HG03565 (cell line): Measurements from ENCODE around the gene RXRA.

Experiments used
- ATAC-seq: cut with Tn5 transposase; IDR thresholded peaks from one replicate; pipeline ENCODE4 v1.9.1; 2021; ENCODE audit warnings: mild to moderate bottlenecking, moderate library complexity; ENCODE audit not compliant: unreplicated experiment

The RXRA gene

DNA sequence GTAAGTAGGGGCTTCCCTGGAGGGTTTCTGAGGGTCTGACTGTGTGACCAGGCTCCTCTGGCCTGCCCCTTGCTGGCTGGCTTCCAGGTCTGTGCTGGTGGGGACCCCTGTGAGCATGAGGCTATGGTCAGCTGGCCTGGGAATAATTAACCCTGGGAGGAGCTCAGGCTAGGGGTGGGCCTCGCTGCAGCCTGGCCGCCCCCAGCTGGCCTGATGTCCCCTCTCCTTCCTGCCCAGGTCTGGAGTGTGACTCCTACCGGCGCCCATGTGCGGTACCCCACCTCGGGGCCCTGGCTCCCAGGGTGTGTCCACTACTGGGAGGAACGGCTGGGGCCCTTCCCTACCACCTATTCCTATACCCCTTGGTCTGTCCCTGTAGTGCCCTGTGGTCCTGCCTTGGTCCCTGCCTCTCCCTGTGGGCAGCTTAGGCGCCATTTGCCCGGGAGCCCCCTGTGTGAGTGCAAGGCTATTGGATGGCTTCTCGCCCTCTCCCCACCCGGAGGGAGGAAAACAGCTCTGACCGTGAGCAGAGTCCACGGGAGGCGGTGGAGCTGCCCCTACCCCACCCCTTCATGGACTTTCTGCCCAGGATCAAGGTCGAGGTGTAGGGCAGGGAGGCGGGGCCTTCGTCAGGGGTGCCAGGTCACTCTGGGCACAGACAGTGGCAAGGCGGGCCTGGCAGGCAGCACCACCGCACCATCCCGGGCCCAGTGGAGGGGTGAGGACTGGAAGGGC is 9.4 kb downstream of the RXRA start:
- ATAC-seq, result no peak

DNA sequence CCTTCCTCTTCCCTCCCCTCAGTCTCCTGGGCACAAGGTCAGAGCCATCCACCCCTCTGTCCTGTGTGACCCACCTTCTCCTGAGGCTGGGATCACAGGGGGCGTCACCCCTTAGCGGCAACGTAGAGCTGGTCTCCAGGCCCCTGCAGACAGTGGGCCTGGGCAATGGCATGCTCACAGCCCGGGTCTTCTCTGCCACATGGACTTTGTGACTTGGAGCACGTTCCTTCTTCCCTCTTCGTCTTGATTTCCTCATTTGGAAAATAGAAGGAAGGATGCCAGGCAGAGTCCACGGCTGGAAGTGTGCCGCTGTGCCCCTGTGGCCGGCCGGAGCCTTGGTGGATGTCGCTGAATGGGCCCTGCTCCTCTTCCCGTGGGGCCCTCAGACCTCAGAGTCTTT is 10.0 kb downstream of the RXRA start:
- no peak for ATAC-seq

DNA sequence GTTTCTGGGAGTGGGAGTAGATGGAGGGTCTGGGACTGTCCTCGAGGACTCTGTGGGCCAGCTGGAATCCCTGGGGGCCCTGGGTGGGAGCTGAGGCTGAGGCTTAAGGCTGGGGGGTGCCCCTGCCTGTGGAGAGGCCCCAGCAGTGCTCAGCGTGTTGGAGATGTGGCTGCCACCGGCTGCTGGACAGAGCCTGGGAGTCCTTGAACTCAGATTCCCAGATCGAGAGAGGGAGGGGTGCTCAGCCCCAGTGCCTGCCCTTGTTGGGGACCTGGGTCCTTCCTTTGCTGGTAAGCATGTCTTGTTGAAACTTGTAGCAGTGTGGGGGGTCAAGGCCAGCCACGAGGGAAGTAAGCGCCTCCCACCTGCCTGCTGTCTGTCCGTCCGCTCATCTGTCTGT is 10.7 kb downstream of the RXRA start:
- no peak for ATAC-seq

DNA sequence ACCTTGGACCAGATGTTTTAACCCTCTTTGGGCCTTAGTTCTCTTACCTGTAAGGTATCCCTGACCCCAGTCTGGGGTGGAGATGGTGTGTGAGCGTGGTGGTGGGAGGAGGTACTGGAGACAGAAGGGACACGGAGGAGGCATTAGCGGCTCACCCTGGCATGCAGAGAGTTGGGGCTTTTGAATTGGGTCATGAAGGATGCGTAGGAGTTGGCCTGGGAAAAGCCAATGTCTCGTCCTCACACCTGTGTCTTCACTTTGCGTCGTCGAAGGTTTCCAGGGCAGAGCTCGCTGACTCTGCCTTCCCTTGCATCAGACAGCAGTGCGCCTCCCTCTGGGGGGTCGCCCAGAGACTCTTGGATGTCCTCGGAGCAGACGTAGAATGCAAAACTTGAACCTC is 11.2 kb downstream of the RXRA start:
- no peak for ATAC-seq

DNA sequence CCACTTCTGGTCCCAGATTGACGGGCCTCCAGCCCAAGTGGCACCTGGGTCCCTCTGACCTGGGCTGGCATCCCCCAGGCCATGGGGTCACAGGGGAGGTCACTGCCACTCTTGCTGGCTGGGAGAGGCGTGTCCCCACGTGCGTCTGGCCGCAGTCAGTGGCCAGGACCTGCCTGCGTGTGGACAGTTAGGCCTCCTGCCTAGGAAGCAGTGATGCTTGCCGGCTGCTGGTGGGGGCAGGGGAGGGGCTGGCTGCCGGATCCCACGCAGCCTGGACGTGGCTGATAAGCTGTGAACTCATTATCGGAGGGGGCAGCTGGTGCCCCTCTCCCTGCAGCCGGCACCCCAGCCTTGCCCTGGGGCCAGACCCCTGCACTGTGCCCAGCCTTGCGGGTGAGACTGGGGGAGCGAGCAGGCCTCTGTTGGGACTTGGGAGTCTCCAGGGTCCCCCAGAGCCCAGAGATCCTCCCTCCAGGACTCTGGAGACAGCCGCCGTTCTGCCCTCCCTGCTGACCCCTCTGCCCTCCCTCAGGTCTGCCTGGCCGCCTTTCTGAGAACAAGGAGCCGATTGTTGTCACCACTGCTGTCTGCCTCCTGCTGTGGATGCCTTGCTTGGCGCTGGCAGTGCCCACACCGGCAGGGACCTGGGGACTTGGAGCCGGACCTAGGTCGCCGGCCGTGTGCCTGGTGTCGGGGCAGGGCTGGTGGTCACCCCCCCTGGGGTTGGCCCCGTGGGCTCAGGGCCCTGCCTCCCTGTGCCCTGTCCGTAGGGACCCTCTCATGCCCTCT is 12.3 kb downstream of the RXRA start:
- ATAC-seq, result no peak

DNA sequence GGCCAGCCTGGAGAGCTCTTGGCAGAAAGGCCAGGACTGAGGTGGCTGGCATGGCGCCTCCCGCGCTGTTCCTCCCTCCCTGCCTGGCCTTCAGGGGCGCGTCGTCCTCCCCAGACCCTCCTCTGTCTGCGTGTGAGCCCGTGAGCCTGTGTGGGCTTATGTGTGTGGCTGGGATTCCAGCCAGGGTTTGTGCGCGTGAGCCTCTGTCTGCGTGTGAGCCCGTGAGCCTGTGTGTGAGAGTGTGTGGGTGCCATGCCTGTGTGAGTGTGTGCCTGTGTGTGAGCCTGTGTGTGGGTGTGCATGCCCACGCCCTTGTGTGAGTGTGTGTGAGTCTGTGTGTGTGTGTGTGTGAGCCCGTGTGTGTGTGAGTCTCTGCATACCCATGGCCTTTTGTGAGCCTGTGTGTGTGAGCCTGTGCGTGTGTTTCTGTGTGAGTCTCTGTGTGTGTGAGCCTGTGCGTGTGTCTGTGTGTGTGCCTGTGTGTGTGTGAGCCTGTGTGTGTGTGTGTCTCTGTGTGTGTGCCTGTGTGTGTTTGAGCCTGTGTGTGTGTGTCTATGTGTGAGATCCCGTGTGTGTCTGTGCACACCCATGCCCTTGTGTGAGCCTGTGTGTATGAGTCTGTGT is 13.0 kb downstream of the RXRA start:
- ATAC-seq, result no peak

DNA sequence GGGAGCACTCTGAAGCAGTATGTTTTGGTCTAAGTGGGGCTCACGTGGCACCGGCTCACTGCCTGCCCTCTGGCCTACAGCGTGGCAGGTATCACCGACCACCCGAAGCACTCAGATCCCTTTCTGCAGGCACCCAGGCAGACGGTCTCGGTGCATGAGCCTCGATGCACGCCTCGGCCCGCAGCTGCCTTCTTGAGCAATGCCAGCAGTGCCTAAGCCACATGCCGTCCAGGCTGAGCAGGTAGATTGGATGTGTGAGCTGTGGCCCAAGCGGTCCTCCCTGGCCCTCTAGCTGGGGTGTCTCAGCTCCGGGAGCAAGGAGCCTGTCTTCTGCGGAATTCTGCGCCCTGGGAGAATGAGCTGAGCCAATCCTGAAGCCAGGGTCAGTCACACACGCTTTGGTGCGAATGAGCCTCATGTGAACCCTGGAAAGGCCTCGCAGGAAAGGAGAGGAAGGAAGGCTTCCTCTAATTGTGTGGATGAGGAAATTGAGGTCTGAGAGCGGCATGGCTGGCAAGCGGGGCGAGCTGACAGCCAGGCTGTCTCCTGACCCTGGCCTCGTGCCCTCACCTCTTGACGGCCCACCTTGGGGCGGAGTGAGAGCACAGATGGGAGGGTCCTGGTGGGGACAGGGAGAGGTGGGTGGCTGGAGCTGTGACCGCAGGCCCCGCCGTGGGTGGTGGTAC is 14.4 kb downstream of the RXRA start:
- no peak for ATAC-seq

DNA sequence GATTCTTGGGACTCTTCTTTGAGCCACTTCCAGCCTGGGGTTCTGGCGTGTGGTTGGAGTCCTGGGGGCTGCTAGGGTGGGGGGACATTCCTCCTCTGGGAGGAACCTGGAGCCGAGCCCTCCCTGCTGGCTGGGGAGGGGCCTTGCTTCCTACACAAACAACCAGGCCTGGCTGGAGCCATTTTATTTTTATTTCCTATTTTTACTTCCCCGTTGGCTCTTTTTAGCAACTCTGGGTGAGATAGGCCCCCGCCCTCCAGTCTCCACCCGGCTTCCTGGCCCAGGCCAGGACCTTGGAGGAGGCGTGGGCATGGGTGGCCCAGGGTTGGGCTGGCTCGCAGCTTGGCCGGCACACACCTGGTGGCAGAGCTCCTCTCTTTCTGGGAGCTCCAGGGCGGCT is 15.1 kb downstream of the RXRA start:
- no peak for ATAC-seq

DNA sequence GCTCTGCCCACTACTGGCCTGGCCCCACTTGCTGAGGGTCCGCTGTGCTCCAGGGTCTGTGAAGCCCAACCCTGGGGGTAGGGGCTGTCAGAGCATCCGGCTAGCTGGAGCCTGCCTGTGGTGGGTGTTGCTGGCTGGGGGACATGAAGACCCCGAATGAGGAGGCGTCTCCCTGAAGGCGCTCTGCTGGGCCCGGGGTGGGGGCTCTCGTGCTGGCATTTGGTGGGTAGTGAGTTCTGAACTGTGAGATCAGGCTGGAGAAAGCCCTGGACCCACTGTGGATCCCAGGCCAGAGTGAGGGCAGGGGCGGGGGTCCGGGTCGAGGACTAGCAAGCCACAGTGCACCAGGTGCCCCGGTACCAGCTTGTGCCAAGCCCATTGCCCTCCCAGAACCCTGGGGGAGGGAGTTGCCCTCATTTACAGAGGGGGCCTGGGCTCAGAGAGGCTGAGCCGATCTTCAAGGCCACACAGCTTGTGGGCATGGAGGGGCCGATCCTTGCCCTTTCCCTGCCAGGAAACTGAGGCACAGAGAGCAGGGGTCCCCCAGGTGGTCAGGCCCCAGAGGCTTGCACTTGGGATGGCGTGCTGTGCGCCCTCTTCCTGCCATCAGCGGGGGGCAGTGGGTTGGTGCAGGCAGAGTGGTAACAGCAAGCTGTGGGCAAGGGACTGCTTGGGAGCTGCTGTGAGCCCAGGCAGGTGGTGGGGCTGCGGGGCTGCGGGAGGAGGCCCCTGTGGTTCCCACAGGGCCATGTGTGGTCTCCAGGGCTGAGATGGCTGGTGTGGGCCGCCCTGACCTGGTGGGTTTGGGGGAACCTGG is 15.9 kb downstream of the RXRA start:
- ATAC-seq, result no peak

DNA sequence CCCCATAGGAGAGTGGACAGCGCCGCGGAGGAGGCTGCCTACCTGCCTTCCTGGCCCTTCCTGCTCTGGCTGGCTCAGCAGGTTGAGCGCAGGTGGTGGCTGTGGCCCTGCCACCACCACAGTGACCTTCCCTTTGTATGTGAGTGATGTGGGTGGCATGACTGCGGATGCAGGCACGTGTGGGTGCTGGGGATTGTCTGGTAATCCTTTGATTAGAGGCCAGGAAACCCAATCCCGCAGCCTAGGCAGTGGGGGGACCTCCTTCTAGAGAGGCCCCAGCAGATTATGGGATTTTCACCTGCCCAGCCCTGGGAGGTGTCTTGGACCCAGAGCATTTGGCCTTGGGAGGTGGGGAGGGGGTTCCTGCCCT is 16.5 kb downstream of the RXRA start:
- ATAC-seq, result no peak

DNA sequence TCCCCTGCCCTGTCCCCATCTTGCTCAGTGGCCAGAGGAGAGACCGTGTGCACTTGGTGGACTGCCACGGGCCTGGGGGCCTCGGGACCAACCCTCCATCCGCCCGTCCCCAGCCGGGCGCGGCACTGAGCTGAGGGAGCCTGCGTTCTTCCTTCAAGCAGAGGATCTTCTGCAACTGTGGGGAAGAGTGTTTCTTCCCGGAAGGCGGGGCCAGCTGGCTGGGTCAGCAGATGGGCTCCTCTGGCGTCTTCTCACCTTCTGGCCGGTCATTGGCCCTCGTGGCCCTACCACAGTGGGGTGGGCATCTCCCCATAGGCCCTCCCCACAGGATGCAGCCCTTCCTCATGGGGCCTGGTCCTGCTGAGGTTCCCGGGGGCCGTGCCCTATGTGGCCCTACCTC is 17.4 kb downstream of the RXRA start:
- ATAC-seq, result no peak

DNA sequence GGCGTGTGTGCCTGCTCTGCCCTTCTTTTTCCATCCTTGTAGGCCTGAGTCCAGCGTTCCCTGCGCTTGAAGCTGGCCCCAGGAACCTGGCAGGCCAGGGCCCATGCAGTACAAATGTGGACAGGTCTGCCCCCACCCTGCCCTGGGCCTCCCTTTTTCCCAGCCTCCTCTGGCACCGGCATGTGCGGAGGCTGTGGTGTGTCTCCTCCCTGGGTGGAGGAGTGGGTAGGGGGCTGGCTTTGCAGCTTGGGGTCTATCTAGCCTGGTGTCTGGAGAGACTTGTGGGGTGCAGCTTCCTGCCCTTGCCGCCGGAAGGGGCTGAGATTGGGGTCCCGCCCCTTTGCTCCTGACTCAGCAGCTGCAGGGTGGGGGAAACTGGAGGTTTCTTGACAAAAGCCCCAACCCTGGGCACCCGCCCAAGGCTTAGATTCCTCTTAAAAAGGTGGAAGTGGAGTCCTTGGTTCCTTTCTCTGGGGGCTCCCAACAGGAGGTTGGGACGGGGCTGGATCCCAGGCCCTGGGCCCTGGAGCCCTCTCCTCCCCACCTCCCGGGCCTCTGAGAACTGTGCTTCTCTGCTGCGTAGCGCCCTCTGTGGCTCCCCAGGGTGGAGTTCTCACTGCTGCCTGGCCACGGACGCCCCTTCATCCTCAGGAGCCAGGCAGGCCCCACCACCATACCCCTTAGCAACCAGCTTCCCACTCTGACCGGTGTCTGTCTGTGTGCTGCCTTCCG is 18.0 kb downstream of the RXRA start:
- ATAC-seq, result no peak

DNA sequence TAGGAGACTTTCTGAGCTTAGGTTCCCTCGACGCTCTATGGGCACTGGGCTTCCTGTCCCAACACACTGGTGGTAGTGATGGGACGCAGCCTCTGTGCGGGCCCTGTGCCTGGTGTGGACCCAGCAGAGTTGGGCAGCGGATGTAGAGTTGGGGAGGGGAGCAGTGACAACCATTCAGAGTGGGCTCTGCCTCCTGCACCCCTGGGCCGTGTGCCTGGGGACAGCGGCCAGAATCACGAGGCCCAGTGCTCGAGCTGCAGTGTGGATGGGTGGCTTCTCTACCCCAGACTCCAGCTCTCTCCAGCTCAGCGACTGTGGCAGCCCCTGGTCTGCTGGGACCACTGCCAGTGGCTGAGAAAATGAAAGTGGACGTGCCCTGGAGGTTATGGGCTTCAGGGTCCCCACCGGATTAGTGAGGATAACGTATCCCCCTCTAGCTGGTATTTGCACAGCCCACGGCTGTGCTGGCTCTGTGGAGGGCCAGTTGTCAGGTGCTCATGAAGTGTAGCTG is 18.6 kb downstream of the RXRA start:
- ATAC-seq, result no peak

DNA sequence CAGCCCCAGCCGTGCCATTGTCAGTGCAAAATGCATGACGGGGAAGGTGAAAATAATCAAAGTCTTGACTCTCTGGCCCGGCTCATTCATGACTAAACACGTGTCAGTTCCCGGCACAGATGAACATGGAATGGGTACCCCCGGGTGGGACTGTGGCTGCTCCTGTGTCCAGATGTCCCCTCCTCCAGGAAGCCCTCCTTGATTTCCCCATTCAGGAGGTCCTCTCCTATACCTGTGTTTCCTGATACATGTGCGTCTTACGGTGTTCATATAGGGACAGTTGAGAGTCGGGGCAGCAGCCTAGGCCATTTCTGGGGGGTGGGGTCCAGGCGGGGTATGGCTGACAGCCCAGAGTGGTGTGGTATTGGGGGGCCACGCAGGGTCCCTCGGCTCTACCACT is 19.5 kb downstream of the RXRA start:
- ATAC-seq, result no peak

DNA sequence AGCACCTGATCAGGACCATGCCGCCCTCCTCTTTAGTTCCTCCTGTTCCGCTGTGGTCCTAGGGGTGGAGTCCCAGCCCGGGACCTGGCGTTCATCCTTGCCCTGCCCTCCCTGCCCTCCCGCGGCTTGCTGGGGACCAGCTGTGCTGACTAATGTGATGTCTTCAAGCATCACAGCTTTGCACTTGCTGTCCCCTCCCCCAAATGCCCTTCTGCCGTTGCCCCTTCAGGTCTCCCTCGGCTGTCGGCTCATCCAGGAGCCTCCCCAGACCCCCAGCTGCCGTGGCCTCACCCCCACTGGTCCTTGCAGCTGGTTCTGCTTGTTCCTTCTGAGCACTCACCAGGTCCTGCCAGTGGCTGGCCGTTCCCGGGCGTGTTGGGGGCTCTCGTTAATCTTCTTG is 19.9 kb downstream of the RXRA start:
- no peak for ATAC-seq

DNA sequence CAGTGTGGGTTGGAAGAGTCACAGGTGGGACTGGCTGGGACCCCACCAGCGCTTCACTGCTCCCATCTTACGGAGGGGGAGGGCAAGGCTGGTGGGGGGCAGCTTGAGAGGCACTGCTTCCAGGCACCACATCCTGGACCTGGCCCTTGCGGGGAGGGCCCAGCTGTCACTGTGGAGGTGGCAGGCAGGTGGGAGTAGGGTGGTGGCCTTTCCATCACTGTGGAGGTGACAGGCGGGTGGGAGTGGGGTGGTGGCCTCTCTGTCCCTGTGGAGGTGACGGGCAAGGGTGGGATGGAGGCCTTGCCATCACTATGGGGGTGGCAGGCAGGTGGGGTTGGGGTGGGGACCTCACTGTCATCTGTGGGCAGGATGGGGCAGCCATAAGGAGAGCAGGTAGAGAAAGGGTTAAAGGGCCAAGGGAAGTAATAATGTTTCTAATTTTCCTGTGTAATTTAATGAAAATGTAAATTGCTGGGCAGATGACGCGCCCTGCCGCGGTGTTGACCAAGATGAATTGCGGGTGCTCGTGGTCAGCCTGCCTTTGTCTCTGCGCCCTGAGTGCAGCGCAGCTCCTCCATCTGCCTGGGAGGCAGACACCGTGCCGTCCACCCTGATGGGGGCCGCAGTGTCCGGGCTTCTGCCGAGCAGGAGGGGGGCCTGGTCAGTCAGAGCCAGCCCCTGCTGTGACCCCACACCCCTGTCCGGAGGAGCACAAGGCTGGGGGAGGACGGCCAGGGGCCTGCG is 20.8 kb downstream of the RXRA start:
- no peak for ATAC-seq

DNA sequence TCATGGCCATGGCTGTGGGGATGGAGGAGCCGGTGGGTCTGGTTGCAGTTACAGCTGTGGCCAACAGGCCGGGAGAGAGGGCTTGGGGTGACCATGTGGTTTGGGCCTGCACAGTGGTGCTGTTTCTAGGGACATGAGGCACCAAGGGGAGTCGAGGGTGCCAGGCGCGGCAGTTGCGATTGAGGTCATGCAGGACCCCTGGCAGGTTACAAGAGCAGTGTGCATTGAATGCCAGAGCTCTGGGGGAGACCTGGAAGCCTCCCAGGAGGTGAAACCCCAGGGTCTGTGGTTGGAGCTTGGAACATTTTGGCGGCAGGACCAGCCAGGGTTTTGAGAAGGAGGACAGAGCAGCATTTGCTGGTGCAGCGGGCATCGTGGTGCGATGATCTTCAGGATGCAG is 21.7 kb downstream of the RXRA start:
- no peak for ATAC-seq

DNA sequence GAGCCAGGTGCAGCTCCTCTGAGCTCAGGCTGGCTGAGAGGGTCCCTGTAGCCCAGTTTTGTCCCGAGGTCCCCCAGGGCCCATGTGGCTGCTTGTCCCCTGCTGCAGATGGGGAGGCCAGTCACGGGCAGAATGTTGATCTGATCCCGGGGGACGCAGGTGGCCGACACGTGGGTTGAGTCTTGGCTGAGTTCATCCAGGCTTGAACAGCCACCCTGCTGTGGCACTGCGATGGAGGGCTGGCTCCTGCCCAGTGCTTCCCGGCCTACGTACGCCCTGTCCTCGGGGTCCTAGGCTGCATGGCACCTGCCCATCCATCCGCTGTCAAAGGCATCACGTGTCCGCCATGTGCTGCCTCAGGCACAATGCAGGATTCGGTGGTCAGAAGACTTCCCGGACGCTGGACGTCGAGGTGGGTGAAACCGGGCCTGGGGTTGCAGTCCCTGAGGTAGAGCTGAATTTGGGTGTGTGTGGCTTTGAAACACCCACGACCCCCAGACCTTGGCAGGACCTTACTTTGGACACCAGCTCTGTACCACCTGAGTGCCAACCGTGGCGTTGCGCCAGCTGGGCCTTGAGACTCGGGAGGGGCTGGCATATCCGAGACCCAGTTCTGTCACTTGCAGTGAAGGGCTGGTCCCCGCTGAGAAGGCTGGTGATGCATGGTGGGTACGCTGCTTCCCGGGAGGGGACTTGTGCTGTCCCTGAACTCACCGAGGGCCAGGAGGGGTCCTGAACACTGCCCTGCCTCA is 22.3 kb downstream of the RXRA start:
- no peak for ATAC-seq
